Right atrium auricular region (tissue), 2 donors: ENCODE data around the gene ATG7. TPM values are rescaled to one million over a fixed set of nuclear protein-coding genes. Genes with fewer than 3 reads are reported as not detected.

Experiments
- DNase-seq: peaks from one replicate; pipeline ENCODE4 v3.0.0-alpha.2; 2019; ENCODE audit warnings: low spot score
- H3K27ac ChIP-seq, 2 donors: fragments of 200-600 bp; sonication (generic); 1 replicate in 1 of 2; 2 replicates in 1 of 2; pipeline ENCODE4 v1.5.1; 2016 to 2019
- H3K27me3 ChIP-seq, 2 donors: fragments of 200-600 bp; sonication (generic); one replicate each; pipeline versions ENCODE4 v1.5.1 to v1.6.0; 2017 to 2019
- H3K36me3 ChIP-seq: fragments of 200-600 bp; sonication (generic); one replicate; pipeline ENCODE4 v1.5.1; 2016
- H3K4me1 ChIP-seq, 2 donors: fragments of 200-600 bp; sonication (generic); one replicate each; pipeline versions ENCODE4 v1.5.1 to v1.6.0; 2017 to 2019
- H3K4me3 ChIP-seq, 2 donors: fragments of 200-600 bp; sonication (generic); 1 replicate in 1 of 2; 2 replicates in 1 of 2; pipeline ENCODE4 v1.5.1; 2017 to 2019; ENCODE audit warnings: mild to moderate bottlenecking in 1 of 2, moderate library complexity in 1 of 2
- H3K9me3 ChIP-seq, 2 donors: fragments of 200-600 bp; sonication (generic); one replicate each; pipeline ENCODE4 v1.5.1; 2019
- CTCF ChIP-seq, 2 donors: fragments of 200-600 bp; sonication (generic); IDR thresholded peaks; one replicate each; pipeline ENCODE4 v1.5.1; 2019; ENCODE audit warnings: antibody characterized with exemption in 2 of 2
- total RNA-seq, 2 donors: library from RNA; depleted of rRNA; stranded (reverse); fragments of >200 nt; gene quantifications; one replicate each; pipeline ENCODE4 v1.1.0, GENCODE V29; 2016

ATG7 gene
- total RNA-seq, 2 donors from 2014 or later = 15.2 to 23.8 TPM

GRCh38 chr3:11362600-11362999 is 90.4 kb downstream of the ATG7 start:
- no peak overlapping the region for H3K27ac ChIP-seq
- no peak overlapping the region for H3K4me3 ChIP-seq
- peaks cover 63% of the 10 kb centered on the region for H3K36me3 ChIP-seq
- no peaks in the 10 kb centered on the region for H3K27me3 ChIP-seq
- H3K4me1 ChIP-seq = peaks cover 0 to 15% of the 10 kb centered on the region in 2 donors
- H3K9me3 ChIP-seq = no peaks in the 10 kb centered on the region
- no peak for TF ChIP-seq CTCF (IDR thresholded peaks at IDR 0.05)
- no peak for DNase-seq

- H3K4me1 ChIP-seq = peaks cover 0 to 26% of the 10 kb centered on the region in 2 donors
Measured at GRCh38 chr3:11363715-11364114, 91.5 kb downstream of the ATG7 start.

GRCh38 chr3:11364181-11364580 is 92.0 kb downstream of the ATG7 start:
- DNase-seq = no peak
- Histone ChIP-seq H3K4me3 (no peak overlapping the region), H3K9me3 (no peaks in the 10 kb centered on the region), H3K27ac (no peak overlapping the region), H3K27me3 (no peaks in the 10 kb centered on the region), H3K36me3 (peaks cover 54% of the 10 kb centered on the region), H3K4me1 (peaks cover 0 to 27% of the 10 kb centered on the region in 2 donors)
- no peak for TF ChIP-seq CTCF (IDR thresholded peaks at IDR 0.05)

More at GRCh38 chr3:11363715-11364114, 91.5 kb downstream of the ATG7 start:
- DNase-seq = no peak
- TF ChIP-seq CTCF (IDR thresholded peaks at IDR 0.05) = no peak
- Histone ChIP-seq H3K27ac (no peak overlapping the region), H3K36me3 (peaks cover 56% of the 10 kb centered on the region), H3K4me3 (no peak overlapping the region), H3K27me3 (no peaks in the 10 kb centered on the region), H3K9me3 (no peaks in the 10 kb centered on the region)

- TF ChIP-seq CTCF (IDR thresholded peaks at IDR 0.05) = no peak
- DNase-seq = peak; percentile 62
Measured at GRCh38 chr3:11367143-11367693, 95.0 kb downstream of the ATG7 start.

GRCh38 chr3:11370191-11370590 is 98.0 kb downstream of the ATG7 start:
- H3K27ac ChIP-seq = no peak overlapping the region
- DNase-seq = no peak
- TF ChIP-seq CTCF (IDR thresholded peaks at IDR 0.05) = no peak
- H3K4me1 ChIP-seq = peaks cover 0 to 38% of the 10 kb centered on the region in 2 donors
- no peaks in the 10 kb centered on the region for H3K36me3 ChIP-seq
- no peaks in the 10 kb centered on the region for H3K9me3 ChIP-seq
- no peaks in the 10 kb centered on the region for H3K27me3 ChIP-seq
- H3K4me3 ChIP-seq = no peak overlapping the region

More at GRCh38 chr3:11367143-11367693, 95.0 kb downstream of the ATG7 start:
- Histone ChIP-seq H3K27me3 (no peaks in the 10 kb centered on the region), H3K4me1 (peaks cover 0 to 38% of the 10 kb centered on the region in 2 donors), H3K4me3 (no peak overlapping the region), H3K27ac (peak overlapping the region; percentile 62 to 67), H3K36me3 (peaks cover 27% of the 10 kb centered on the region), H3K9me3 (no peaks in the 10 kb centered on the region)

- no peak overlapping the region for H3K4me3 ChIP-seq
- TF ChIP-seq CTCF (IDR thresholded peaks at IDR 0.05) = no peak
- peaks cover 0 to 38% of the 10 kb centered on the region in 2 donors for H3K4me1 ChIP-seq
- no peaks in the 10 kb centered on the region for H3K36me3 ChIP-seq
- no peak overlapping the region for H3K27ac ChIP-seq
- no peaks in the 10 kb centered on the region for H3K9me3 ChIP-seq
- no peaks in the 10 kb centered on the region for H3K27me3 ChIP-seq
- DNase-seq = no peak
Measured at GRCh38 chr3:11370966-11371365, 98.8 kb downstream of the ATG7 start.
